Left ventricle myocardium superior (tissue), 1 donor: ENCODE results near the gene EDA. TPM values are rescaled to one million over a fixed set of nuclear protein-coding genes. Genes with fewer than 3 reads are reported as not detected.

Source experiments
- ATAC-seq: fragments of 200-7000 bp; cut with Tn5 transposase; one replicate; pipeline ENCODE4 v1.9.1; 2020; ENCODE audit warnings: mild to moderate bottlenecking, moderate library complexity
- DNase-seq: peaks from one replicate; pipeline ENCODE4 v3.0.0-alpha.2; 2020
- intact Hi-C: fragments of 100-400 bp; cut with micrococcal nuclease; formaldehyde crosslinking; loops from one replicate; pipeline ENCODE4 v1.11.0; 2022
- total RNA-seq: library from RNA; stranded (reverse); fragmentation: NEBNext Ultra II Directional; extraction: Animal tissue kit (Norgen Biotek cat#: 25700); gene quantifications from one replicate; pipeline ENCODE4 v1.2.1, GENCODE V29; 2021
- donor health status: DM: no; HTN: yes; CAD: no; lungs with severe emphysema.

EDA gene
- total RNA-seq, 1 donor from 2014 or later = 12.8 TPM

GRCh38 chrX:70042399-70043371, 426.8 kb downstream of the EDA start:
- intact Hi-C loops = no loop called here
- ATAC-seq (no peak), DNase-seq (peak; percentile 36)

- ATAC-seq = no peak
- no peak for DNase-seq
- intact Hi-C loops = no loop called here
These were observed 427.8 kb downstream of the EDA start for GRCh38 chrX:70043685-70044084.

- DNase-seq = no peak
- intact Hi-C loops = no loop called here
- ATAC-seq = no peak
These were observed 428.8 kb downstream of the EDA start for GRCh38 chrX:70044541-70045245.

GRCh38 chrX:70046978-70047377, 431.1 kb downstream of the EDA start:
- intact Hi-C loops = no loop called here
- DNase-seq (no peak), ATAC-seq (no peak)

- ATAC-seq (no peak), DNase-seq (no peak)
- intact Hi-C loops = no loop called here
These were observed 433.5 kb downstream of the EDA start for GRCh38 chrX:70049406-70049805.

- ATAC-seq (no peak), DNase-seq (no peak)
- intact Hi-C loops = no loop called here
These were observed 434.0 kb downstream of the EDA start, which contains the start of gene AWAT2 for GRCh38 chrX:70049925-70050324. Gene AWAT2 (minus strand): TSS chrX:70049938. CDS start chrX:70049932, 6 bp downstream.

- ATAC-seq = peak; percentile 47
- intact Hi-C loops = no loop called here
- peak; percentile 43 for DNase-seq
These were observed 437.1 kb downstream of the EDA start for GRCh38 chrX:70052895-70053615.

GRCh38 chrX:70054391-70054790, 438.5 kb downstream of the EDA start:
- DNase-seq (no peak), ATAC-seq (no peak)
- intact Hi-C loops = no loop called here

- no peak for ATAC-seq
- intact Hi-C loops = no loop called here
- DNase-seq = no peak
These were observed 446.2 kb downstream of the EDA start, which contains the start of gene OTUD6A for GRCh38 chrX:70062076-70062475. Gene OTUD6A (plus strand): TSS chrX:70062457. CDS start chrX:70062525, 68 bp downstream.

GRCh38 chrX:70062961-70063550, 447.1 kb downstream of the EDA start:
- intact Hi-C loops = no loop called here
- DNase-seq (no peak), ATAC-seq (no peak)

- intact Hi-C loops = no loop called here
- DNase-seq = no peak
These were observed 450.7 kb downstream of the EDA start for GRCh38 chrX:70066646-70067045.

GRCh38 chrX:70079297-70079696, 463.4 kb downstream of the EDA start:
- intact Hi-C loops = no loop called here
- ATAC-seq = no peak
- no peak for DNase-seq

More at GRCh38 chrX:70066646-70067045, 450.7 kb downstream of the EDA start:
- ATAC-seq = no peak

- intact Hi-C loops = no loop called here
- ATAC-seq = no peak
These were observed 464.0 kb downstream of the EDA start for GRCh38 chrX:70079870-70080269.

GRCh38 chrX:70082723-70083122, 466.8 kb downstream of the EDA start:
- intact Hi-C loops = no loop called here
- ATAC-seq (no peak), DNase-seq (no peak)

More at GRCh38 chrX:70079870-70080269, 464.0 kb downstream of the EDA start:
- DNase-seq = no peak

- intact Hi-C loops = no loop called here
- DNase-seq (no peak), ATAC-seq (peak; percentile 57)
These were observed 468.8 kb downstream of the EDA start for GRCh38 chrX:70084592-70085240.

- ATAC-seq = peak; percentile 76
- intact Hi-C loops = no loop called here
- DNase-seq = no peak
These were observed 472.1 kb downstream of the EDA start for GRCh38 chrX:70087857-70088630.

- no peak for ATAC-seq
- intact Hi-C loops = no loop called here
These were observed 472.8 kb downstream of the EDA start for GRCh38 chrX:70088751-70089150.

More at GRCh38 chrX:70088751-70089150, 472.8 kb downstream of the EDA start:
- no peak for DNase-seq
